Activated naive CD8-positive, alpha-beta T cell treated with anti-CD3 and anti-CD28 coated beads, Interleukin-2, amount 10 ng/mL, durations not matched to agents 7 days and 5 days (primary cell): ENCODE results near the gene POLE. TPM values are rescaled to one million over a fixed set of nuclear protein-coding genes. Genes with fewer than 3 reads are reported as not detected.

Experiments used
- ATAC-seq: fragments of 150-1000 bp; cut with Tn5 transposase; one replicate; pipeline ENCODE4 v1.10.0; 2021; ENCODE audit warnings: low read depth, moderate library complexity
- POLR2A ChIA-PET: fragments of 350-600 bp; sonication (Branson Sonifier 250); formaldehyde crosslinking; loops from one replicate; lab custom pipeline; 2021; ENCODE audit warnings: antibody characterized with exemption; lab: Charles Lee
- DNase-seq: peaks from one replicate; pipeline ENCODE4 v3.0.0; 2021
- H3K27ac Mint-ChIP-seq: one replicate; pipeline ENCODE4 v1.8.0; 2022; ENCODE audit warnings: mild to moderate bottlenecking, mixed read lengths
- H3K27me3 Mint-ChIP-seq: one replicate; pipeline ENCODE4 v1.8.0; 2022; ENCODE audit warnings: mild to moderate bottlenecking, moderate library complexity, mixed read lengths
- H3K36me3 Mint-ChIP-seq: one replicate; pipeline ENCODE4 v1.8.0; 2021; ENCODE audit warnings: mild to moderate bottlenecking, mixed read lengths
- H3K4me1 Mint-ChIP-seq: one replicate; pipeline ENCODE4 v1.8.0; 2021; ENCODE audit warnings: mixed read lengths
- H3K4me3 Mint-ChIP-seq: one replicate; pipeline ENCODE4 v1.8.0; 2022; ENCODE audit warnings: mild to moderate bottlenecking, moderate library complexity, mixed read lengths
- H3K9me3 Mint-ChIP-seq: one replicate; pipeline ENCODE4 v1.8.0; 2021; ENCODE audit warnings: mixed read lengths
- total RNA-seq, 2 experiments: library from RNA; stranded (reverse); gene quantifications; one replicate each; pipeline ENCODE4 v1.2.3, GENCODE V29; 2021

POLE gene
- total RNA-seq, 2 experiments from 2014 or later, result 168 TPM

DNA sequence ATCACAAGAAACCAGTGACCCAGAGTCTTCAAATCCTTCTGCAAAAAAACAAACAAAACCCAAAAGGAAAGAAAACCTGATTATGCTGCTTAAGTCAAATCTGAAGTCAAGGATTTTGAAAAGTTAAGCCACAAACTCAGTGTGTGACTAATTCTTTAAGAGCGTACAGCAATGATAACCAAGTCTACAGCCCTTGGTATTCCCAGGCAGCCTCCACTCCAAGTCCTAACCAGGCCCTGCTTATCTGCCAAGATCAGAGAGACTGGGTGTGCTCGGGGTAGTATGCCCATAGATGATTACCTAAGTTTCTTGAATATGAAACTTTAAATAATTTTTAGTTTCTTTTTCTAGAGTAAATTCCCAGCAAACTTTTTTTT is 36.6 kb upstream of the POLE start:
- Mint-ChIP-seq H3K4me1 (peaks cover 2% of the 10 kb centered on the region), H3K27ac (no peak overlapping the region), H3K27me3 (no peaks in the 10 kb centered on the region), H3K36me3 (peaks cover 31% of the 10 kb centered on the region), H3K9me3 (no peaks in the 10 kb centered on the region), H3K4me3 (no peak overlapping the region)
- POLR2A ChIA-PET, result no interaction called here
- no peak for ATAC-seq
- DNase-seq, result no peak

DNA sequence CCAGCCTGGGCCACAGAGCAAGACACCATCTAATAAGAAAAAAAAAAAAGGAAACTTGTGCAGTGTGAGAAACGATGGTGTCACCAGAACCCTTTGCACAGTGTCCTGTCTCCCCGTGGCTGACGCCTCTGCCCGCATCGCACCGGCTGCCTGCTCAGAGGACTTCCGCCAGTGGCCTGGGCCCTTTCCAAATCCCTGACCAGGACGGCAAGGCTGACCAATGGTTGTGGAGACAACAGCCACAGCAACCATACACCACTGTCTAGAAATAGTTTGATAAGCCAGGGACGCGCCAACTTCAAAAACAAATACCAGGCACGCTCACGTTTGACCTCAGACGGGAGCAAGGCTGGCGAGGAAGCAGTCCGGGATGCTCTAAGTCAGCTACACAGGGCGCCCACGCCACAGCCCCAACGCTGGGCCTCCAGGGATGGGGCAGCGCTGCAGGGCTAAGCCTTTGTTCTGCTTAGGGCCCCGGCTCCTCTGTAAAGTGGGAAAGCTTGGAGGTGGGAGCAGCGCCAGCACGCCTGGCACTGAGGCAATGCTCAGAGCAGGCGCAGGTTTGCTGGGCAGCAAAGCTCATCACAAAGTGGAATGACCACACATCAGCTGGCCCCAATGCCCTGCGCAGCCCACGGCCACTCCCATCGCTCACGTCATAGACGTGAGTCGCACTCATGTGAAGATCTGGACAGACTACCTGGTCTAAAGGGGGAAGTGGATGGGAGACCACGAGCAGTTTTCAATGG is 36.0 kb upstream of the POLE start:
- POLR2A ChIA-PET, result no interaction called here

DNA sequence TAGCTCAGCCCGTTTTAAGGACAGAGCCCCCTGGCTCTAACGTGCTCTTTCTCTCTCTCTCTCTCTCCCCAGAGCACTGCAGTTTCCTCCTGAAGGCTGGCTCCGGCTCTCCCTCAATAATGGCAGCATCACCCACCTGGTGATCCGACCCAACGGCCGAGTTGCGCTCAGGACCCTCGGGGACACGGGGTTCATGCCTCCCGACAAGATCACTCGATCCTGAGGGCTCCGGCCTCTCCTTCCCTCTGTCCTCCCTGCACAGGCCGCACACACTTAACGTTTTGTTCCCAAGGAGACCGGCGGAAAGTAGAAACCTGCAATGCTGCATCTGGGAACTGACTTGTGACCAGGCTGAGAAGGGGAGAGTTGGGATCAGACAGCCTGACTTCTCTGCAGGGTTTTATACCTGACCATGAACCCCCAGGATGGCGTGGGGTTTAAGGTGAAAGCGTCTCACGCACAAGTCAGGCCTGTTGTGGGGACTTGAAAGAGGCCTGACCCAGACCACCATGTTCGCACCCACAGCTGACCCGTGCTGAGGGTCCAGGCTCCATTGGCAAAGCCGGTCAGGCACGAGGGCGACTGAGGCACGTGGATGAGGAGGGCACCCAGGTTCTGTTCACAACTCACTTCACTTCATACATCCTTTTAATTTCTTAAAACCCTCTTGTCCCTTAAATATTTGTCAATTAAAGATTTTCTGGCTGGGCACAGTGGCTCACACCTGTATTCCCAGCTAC is 33.6 kb upstream of the POLE start:
- Mint-ChIP-seq H3K4me1 (peaks cover 2% of the 10 kb centered on the region), H3K4me3 (no peak overlapping the region), H3K27ac (no peak overlapping the region)

More for the DNA sequence above, 36.0 kb upstream of the POLE start:
- DNase-seq, result no peak
- no peak for ATAC-seq
- Mint-ChIP-seq H3K27me3 (no peaks in the 10 kb centered on the region), H3K4me3 (no peak overlapping the region), H3K36me3 (peaks cover 26% of the 10 kb centered on the region), H3K27ac (no peak overlapping the region), H3K9me3 (no peaks in the 10 kb centered on the region), H3K4me1 (peaks cover 2% of the 10 kb centered on the region)

DNA sequence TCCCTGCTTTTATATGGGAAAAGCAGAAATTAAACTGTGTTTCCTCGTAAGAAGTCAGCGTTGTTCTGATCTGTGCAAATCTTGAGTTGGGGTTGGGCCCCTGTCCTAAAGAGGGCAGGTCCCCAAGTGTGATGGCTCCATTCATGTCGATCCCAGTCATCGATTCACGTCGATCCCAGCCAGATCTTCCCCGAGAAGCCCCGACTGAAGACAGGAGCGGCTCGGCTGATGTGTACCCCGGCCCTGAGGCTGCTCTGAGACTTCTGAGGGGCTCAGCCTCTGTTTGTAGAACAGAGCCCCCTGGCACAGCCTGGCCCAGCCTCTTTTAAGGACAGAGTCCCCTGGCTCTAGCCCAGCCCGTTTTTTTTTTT is 32.8 kb upstream of the POLE start:
- no peaks in the 10 kb centered on the region for H3K27me3 Mint-ChIP-seq
- ATAC-seq (no peak), DNase-seq (no peak)
- no peak overlapping the region for H3K4me3 Mint-ChIP-seq
- POLR2A ChIA-PET, result no interaction called here
- peaks cover 10% of the 10 kb centered on the region for H3K36me3 Mint-ChIP-seq
- no peak overlapping the region for H3K27ac Mint-ChIP-seq
- no peaks in the 10 kb centered on the region for H3K9me3 Mint-ChIP-seq
- no peaks in the 10 kb centered on the region for H3K4me1 Mint-ChIP-seq

More for the DNA sequence above, 33.6 kb upstream of the POLE start:
- no peaks in the 10 kb centered on the region for H3K27me3 Mint-ChIP-seq
- DNase-seq, result no peak
- H3K9me3 Mint-ChIP-seq, result no peaks in the 10 kb centered on the region
- no peak for ATAC-seq
- POLR2A ChIA-PET, result interaction anchor here (0.8 kb wide), 1 partner anchor 93 kb away, joined by 3 read pairs; no protein-coding TSS in a partner anchor
- H3K36me3 Mint-ChIP-seq, result peaks cover 12% of the 10 kb centered on the region

DNA sequence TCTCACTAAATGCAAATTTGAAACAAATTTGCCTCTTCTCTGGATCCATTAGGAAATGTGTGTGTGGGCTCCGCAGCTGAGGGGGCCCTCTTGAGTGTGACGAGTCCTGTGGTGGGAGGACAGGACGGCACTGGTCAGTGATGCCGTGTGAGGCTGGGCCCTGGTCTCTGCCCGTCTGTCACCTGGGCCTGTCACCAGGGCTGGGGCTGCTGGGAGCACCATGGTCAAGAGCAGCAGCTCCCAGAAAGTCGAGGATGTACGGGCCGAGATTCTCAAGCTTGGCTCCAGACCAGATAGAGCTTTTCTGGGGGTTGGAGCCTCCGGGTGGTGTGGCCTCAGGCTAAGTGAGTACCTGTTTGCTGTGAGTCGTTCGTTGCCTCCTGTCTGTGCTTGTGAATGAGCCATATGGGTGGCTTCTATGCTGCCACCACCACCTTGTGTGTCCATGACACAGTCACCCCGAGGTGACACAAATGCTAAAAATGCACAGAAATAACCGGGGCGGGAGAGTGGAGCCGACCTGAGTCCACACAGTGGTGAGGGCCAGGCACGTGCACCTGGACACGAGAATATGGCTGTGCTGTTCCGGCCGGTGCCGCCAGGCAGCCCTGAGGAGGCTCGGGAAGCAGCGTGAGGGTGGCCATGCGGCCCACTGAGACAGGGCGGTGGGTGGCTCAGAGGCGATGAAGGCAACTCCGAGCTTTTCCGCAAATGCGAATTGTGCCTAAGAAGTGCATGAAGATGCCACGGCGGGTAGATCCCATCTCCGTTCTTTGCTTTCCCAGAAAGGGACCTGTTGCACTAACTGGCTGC is 32.2 kb upstream of the POLE start:
- DNase-seq, result no peak
- POLR2A ChIA-PET, result interaction anchor here (0.6 kb wide), 1 partner anchor 9 kb away, joined by 3 read pairs; the partner anchor contains the start of gene PGAM5
- no peaks in the 10 kb centered on the region for H3K9me3 Mint-ChIP-seq
- peaks cover 10% of the 10 kb centered on the region for H3K36me3 Mint-ChIP-seq
- no peak overlapping the region for H3K27ac Mint-ChIP-seq
- H3K4me1 Mint-ChIP-seq, result peaks cover 3% of the 10 kb centered on the region
- no peak for ATAC-seq
- H3K4me3 Mint-ChIP-seq, result no peak overlapping the region
- no peaks in the 10 kb centered on the region for H3K27me3 Mint-ChIP-seq

DNA sequence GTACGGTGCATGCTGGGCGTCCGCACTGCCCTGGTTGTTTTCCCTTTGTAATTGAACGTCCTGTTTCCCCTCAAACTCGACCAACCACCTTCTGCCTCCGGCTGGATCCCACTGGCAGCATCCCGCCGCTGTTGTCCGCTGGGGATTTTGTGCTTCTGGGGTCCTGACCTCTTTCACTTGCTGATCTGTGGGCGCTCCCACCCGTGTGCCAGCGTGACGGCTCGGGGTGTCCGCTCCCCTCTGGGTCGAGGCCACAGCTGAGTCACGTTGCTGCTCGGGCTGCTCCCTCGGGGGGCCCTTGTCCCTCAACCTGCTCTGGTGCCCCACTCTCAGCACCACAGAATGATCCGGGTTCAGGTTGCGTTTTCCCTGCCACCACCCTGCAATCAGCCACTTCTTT is 31.5 kb upstream of the POLE start:
- Mint-ChIP-seq H3K4me3 (no peak overlapping the region), H3K27me3 (no peaks in the 10 kb centered on the region), H3K4me1 (peaks cover 3% of the 10 kb centered on the region), H3K36me3 (peaks cover 9% of the 10 kb centered on the region), H3K27ac (no peak overlapping the region), H3K9me3 (no peaks in the 10 kb centered on the region)
- no peak for ATAC-seq
- DNase-seq, result no peak
- POLR2A ChIA-PET, result interaction anchor here (0.6 kb wide), 1 partner anchor 8 kb away, joined by 3 read pairs; the partner anchor contains the start of gene PGAM5

DNA sequence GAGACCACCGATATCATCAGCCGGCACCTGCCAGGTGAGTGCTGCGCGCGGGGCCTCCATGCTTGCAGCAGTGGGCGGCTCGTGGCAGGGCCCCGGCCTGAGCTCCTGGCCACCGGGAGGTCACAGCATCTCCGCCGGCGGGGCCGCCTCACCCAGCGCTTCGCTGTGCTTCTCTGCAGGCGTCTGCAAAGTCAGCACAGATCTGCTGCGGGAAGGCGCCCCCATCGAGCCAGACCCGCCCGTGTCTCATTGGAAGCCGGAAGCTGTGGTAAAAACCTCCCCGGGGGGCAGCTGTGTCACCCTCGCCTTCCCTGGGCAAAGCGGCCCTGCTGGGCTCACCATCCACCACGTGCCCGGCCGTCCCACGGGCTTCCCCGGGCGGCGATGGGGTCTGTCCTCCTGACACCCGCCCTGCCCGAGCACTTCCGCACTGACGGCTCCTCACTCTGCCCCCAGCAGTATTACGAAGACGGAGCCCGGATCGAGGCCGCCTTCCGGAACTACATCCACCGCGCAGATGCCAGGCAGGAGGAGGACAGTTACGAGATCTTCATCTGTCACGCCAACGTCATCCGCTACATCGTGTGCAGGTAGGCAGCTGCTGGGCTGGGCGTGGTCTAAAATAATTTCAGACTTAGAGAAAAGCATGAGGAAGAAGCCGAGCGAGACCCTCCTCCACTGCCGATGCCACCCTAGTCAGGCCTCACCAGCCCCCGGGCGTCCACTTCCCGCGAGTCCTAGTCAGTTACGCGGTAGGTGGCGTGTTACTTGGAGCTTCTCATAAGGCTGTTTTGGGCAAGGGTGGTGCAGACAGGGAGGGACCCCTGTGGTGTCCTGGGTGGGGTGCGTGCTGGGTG is 30.6 kb upstream of the POLE start:
- Mint-ChIP-seq H3K27ac (no peak overlapping the region), H3K36me3 (peaks cover 8% of the 10 kb centered on the region), H3K27me3 (no peaks in the 10 kb centered on the region), H3K4me3 (no peak overlapping the region), H3K9me3 (no peaks in the 10 kb centered on the region), H3K4me1 (peaks cover 9% of the 10 kb centered on the region)
- POLR2A ChIA-PET, result interaction anchor here (0.6 kb wide), 1 partner anchor 74 kb away, joined by 4 read pairs; no protein-coding TSS in a partner anchor
- no peak for DNase-seq
- no peak for ATAC-seq

DNA sequence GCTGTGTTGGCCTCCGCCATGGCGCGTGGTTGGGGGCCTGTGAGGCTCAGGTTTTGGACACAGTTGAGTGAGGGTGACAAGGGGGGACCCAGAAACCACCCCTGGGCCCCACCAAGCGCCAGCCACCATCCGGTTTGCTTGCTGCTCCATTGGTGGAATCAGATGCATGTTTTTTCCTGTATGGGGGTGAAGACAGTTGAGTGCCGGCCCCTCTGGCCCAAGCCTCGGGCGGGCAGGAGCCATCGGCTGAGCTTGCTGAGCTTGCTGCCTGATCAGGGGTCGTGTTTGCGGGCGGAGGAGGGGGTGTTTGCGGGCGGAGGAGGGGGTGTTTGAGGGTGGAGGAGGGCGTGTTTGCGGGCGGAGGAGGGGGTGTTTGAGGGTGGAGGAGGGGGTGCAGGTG is 29.9 kb upstream of the POLE start:
- Mint-ChIP-seq H3K4me1 (peaks cover 13% of the 10 kb centered on the region), H3K27me3 (no peaks in the 10 kb centered on the region), H3K36me3 (peaks cover 8% of the 10 kb centered on the region), H3K4me3 (no peak overlapping the region), H3K27ac (no peak overlapping the region), H3K9me3 (no peaks in the 10 kb centered on the region)
- no peak for ATAC-seq
- DNase-seq, result no peak
- POLR2A ChIA-PET, result no interaction called here

DNA sequence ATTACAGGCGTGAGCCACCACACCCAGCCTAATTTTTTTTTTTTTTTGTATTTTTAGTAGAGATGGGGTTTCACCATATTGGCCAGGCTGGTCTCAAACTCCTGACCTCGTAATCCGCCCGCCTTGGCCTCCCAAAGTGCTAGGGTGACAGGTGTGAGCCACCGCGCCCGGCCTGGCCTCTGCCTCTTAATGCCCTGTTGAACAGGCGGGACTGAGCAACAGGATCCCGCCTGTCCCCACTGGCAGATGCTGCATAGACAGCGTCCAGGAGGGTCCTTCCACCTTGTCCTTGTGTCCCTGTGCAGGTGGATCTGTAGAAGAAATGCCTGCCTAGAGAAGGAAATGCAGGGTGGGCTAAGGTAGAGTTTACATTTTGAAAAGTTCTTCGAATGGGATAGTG is 29.2 kb upstream of the POLE start:
- H3K27me3 Mint-ChIP-seq, result no peaks in the 10 kb centered on the region
- H3K9me3 Mint-ChIP-seq, result no peaks in the 10 kb centered on the region
- no peak overlapping the region for H3K4me3 Mint-ChIP-seq
- ATAC-seq (no peak), DNase-seq (no peak)
- H3K27ac Mint-ChIP-seq, result no peak overlapping the region
- peaks cover 8% of the 10 kb centered on the region for H3K36me3 Mint-ChIP-seq
- POLR2A ChIA-PET, result no interaction called here
- H3K4me1 Mint-ChIP-seq, result peaks cover 14% of the 10 kb centered on the region

DNA sequence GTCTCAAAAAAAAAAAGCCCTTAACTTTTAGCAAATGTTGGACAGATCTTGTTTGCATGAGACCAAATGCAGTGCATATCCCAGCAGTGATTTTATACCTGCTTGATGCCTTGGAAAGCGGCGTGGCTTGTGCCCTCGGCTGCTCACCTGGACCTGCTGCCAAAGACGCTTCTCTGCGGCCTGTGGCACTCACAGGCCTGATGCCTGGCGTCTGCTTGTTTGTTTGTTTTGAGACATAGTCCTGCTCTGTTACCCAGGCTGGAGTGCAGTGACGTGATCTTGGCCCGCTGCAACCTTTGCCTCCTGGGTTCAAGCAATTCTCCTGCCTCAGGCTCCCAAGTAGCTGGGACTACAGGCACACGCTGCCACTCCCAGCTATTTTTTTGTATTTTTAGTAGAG is 28.7 kb upstream of the POLE start:
- no peak for ATAC-seq
- DNase-seq, result no peak
- Mint-ChIP-seq H3K36me3 (peaks cover 5% of the 10 kb centered on the region), H3K9me3 (no peaks in the 10 kb centered on the region), H3K27me3 (no peaks in the 10 kb centered on the region), H3K4me3 (no peak overlapping the region), H3K4me1 (peaks cover 14% of the 10 kb centered on the region), H3K27ac (no peak overlapping the region)
- POLR2A ChIA-PET, result no interaction called here

DNA sequence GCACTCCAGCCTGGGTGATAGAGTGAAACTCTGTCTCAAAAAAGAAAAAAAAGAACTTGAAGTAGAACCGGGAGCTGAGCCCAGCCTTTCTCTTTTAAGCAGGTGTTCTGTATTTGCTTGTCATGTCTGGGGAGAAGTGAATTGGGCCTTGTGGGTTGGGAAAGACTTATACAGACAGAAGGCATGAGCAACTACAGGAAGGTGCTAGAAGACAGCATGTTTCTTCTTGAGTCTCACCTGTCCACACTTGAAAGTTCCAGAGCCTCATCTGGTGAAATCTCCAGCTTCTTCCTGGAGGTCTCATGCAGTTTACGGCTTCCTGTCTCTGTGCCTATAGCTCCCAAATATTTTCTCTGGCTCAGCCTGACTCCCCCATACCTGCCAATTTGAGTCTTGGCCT is 26.0 kb upstream of the POLE start:
- Mint-ChIP-seq H3K27ac (peak overlapping the region; percentile 45), H3K4me1 (peaks cover 17% of the 10 kb centered on the region), H3K36me3 (peaks cover 8% of the 10 kb centered on the region), H3K27me3 (no peaks in the 10 kb centered on the region), H3K4me3 (no peak overlapping the region), H3K9me3 (no peaks in the 10 kb centered on the region)
- DNase-seq, result no peak
- POLR2A ChIA-PET, result no interaction called here
- no peak for ATAC-seq

DNA sequence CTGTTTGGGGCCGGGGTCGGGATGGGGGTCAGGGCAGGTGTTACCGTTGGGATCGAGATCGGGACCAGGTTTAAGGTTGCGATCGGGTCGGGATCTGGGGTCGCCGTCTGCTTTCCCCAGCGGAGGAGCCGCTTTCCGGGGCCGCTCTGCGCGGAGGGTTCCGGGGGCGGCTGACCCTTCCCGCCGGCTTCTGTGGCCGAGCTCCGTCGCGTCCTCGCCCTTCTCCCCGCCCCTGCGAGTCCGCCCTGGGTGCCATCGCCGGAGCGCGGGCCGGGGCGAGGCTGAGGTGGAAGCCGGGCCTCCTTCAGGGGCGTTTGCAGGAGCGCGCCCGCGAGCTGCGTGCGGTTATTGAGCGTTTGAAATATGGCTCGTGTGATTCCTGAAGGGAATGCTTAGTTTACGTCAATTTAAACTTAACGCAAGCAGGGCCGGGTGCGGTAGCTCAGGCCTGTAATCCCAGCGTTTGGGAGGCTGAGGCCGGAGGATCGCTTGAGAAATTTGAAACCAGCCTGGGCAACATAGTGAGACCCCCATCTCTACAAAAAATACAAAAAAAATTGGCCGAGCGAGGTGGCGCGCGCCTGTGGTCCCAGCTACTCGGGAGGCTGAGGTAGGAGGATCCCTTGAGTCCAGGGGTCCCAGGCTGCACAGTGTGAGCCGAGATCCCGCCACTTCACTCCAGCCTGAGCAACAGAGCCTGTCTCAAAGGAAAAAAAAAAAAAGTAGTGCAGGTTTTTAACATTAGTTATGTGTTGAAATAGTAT is 24.1 kb upstream of the POLE start:
- peaks cover 12% of the 10 kb centered on the region for H3K36me3 Mint-ChIP-seq
- no peaks in the 10 kb centered on the region for H3K27me3 Mint-ChIP-seq
- DNase-seq (peak; percentile 61), ATAC-seq (peak; percentile 13)
- H3K9me3 Mint-ChIP-seq, result no peaks in the 10 kb centered on the region
- H3K27ac Mint-ChIP-seq, result peak overlapping the region; percentile 56
- POLR2A ChIA-PET, result interaction anchor here (0.6 to 1.6 kb wide), 6 partner anchors 25 to 196 kb away, joined by 3 to 5 read pairs (median 3); partner anchors contain the start of gene POLE
- peaks cover 17% of the 10 kb centered on the region for H3K4me1 Mint-ChIP-seq
- H3K4me3 Mint-ChIP-seq, result peak overlapping the region; percentile 85
